GM12878 (cell line): ENCODE data around the gene JMY. TPM values are rescaled to one million over a fixed set of nuclear protein-coding genes. Genes with fewer than 3 reads are reported as not detected.
A peak's percentile ranks its signal among the peaks of the same experiment; 100 is the strongest.

Experiments
- BRCA1 ChIP-seq: IDR thresholded peaks from 2 replicates; pipeline ENCODE4 v1.6.1; 2011; ENCODE audit warnings: low read depth, low read length, improper control_type of control experiment
- CBFB ChIP-seq: IDR thresholded peaks from 2 replicates; pipeline ENCODE4 v1.6.1; 2016; ENCODE audit warnings: antibody characterized with exemption, low read depth
- CHD1 ChIP-seq: IDR thresholded peaks from 2 replicates; pipeline ENCODE4 v1.6.1; 2012; ENCODE audit warnings: low read depth, low read length, improper control_type of control experiment
- CREB1 ChIP-seq: IDR thresholded peaks from 2 replicates; pipeline ENCODE4 v1.6.1; 2012; ENCODE audit warnings: low read depth, mild to moderate bottlenecking, inconsistent platforms
- E2F4 ChIP-seq: IDR thresholded peaks from 2 replicates; pipeline ENCODE4 v1.6.1; 2012; ENCODE audit warnings: low read depth, low read length, improper control_type of control experiment
- FOXM1 ChIP-seq: IDR thresholded peaks from 2 replicates; pipeline ENCODE4 v1.6.1; 2012; ENCODE audit warnings: low read depth, mild to moderate bottlenecking, inconsistent platforms, low read length, moderate library complexity
- GATAD2B ChIP-seq: fragments of 450-650 bp; conservative IDR thresholded peaks from 2 replicates; pipeline ENCODE4 v1.6.1; 2017; ENCODE audit warnings: low read depth, mild to moderate bottlenecking, moderate library complexity
- MAX ChIP-seq: IDR thresholded peaks from 2 replicates; pipeline ENCODE4 v1.6.1; 2012; ENCODE audit warnings: low read depth, low read length, improper control_type of control experiment
- MTA3 ChIP-seq: IDR thresholded peaks from 2 replicates; pipeline ENCODE4 v1.6.1; 2012; ENCODE audit warnings: low read length, inconsistent platforms, borderline replicate concordance
- NR2F1 ChIP-seq: fragments of 450-650 bp; conservative IDR thresholded peaks from 2 replicates; pipeline ENCODE4 v1.6.1; 2017; ENCODE audit warnings: mild to moderate bottlenecking
- PAX8 ChIP-seq: fragments of 450-650 bp; IDR thresholded peaks from 2 replicates; pipeline ENCODE4 v1.6.1; 2017; ENCODE audit warnings: mild to moderate bottlenecking, moderate library complexity
- POU2F2 ChIP-seq: IDR thresholded peaks from 3 replicates; pipeline ENCODE4 v1.6.1; 2011; ENCODE audit warnings: low read depth, mild to moderate bottlenecking, low read length, borderline replicate concordance
- RCOR1 ChIP-seq: conservative IDR thresholded peaks from 2 replicates; pipeline ENCODE4 v1.6.1; 2012; ENCODE audit warnings: low read depth, low read length, improper control_type of control experiment
- RELA ChIP-seq: fragments of 450-650 bp; IDR thresholded peaks from 2 replicates; pipeline ENCODE4 v1.8.0; 2014; ENCODE audit warnings: borderline replicate concordance; ENCODE audit not compliant: partially characterized antibody
- RELB ChIP-seq: fragments of 450-650 bp; IDR thresholded peaks from 2 replicates; pipeline ENCODE4 v1.6.1; 2017; ENCODE audit warnings: low read depth, mild to moderate bottlenecking, moderate library complexity
- SP1 ChIP-seq: IDR thresholded peaks from one replicate; pipeline ENCODE4 v1.6.1; 2011; ENCODE audit warnings: low read depth, low read length
- SPI1 ChIP-seq: IDR thresholded peaks from 2 replicates; pipeline ENCODE4 v1.6.1; 2011; ENCODE audit warnings: low read depth, mild to moderate bottlenecking, low read length, moderate library complexity, borderline replicate concordance; ENCODE audit not compliant: insufficient read depth
- SREBF1 ChIP-seq: IDR thresholded peaks from 2 replicates; pipeline ENCODE4 v1.6.1; 2012; ENCODE audit warnings: mild to moderate bottlenecking, low read length
- STAT3 ChIP-seq: IDR thresholded peaks from 2 replicates; pipeline ENCODE4 v1.6.1; 2011; ENCODE audit warnings: low read depth, low read length, improper control_type of control experiment
- ZNF274 ChIP-seq: IDR thresholded peaks from one replicate; pipeline ENCODE4 v1.8.0; 2011; ENCODE audit not compliant: insufficient read length, insufficient read depth
- ZNF592 ChIP-seq: fragments of 450-650 bp; IDR thresholded peaks from 2 replicates; pipeline ENCODE4 v1.6.1; 2017; ENCODE audit warnings: mild to moderate bottlenecking, moderate library complexity
- polyA plus RNA-seq, 11 experiments: library from polyadenylated mRNA; depleted of rRNA in 4 of 11; unstranded in 6 of 11; stranded (reverse) in 5 of 11; fragments of >200 nt; fragmentation: Nextera tagmentation in 4 of 11; fragmentation: Illumina TruSeq in 1 of 11; extraction: Ambion mirVana in 4 of 11; extraction: Trizol in 1 of 11; gene quantifications; 1 replicate in 1 of 11; 2 replicates in 10 of 11; pipeline versions ENCODE4 v1.2.1 to v1.2.3, GENCODE V29; 2011 to 2016; ENCODE audit warnings: inconsistent platforms in 2 of 11, missing spikeins in 2 of 11, low read depth in 1 of 11
- total RNA-seq, 4 experiments: library from RNA; depleted of rRNA in 3 of 4; stranded (reverse); fragments of >200 nt in 3 of 4; fragmentation: Illumina TruSeq in 1 of 4; extraction: Trizol in 1 of 4; gene quantifications; 2 replicates each; pipeline versions ENCODE4 v1.2.1 to v1.2.3, GENCODE V29; 2013 to 2021

The JMY gene
- total and polyA plus RNA-seq, 10 of the 15 experiments (the other 5 are each of a cell fraction or from before 2014, with no cell fraction given), result 0.63 to 4.8 (median 2.4) TPM

- TF ChIP-seq POU2F2, result 0 out of 3 replicates have a peak, but pooled peaks have one; percentile 51
- no peak for TF ChIP-seq SPI1
- TF ChIP-seq RELB, result peak; percentile 97
- peak; percentile 83 for TF ChIP-seq CBFB
- peak; percentile 52; the same call in 1 of the 2 replicates for TF ChIP-seq CREB1
- TF ChIP-seq FOXM1, result peak; percentile 82
- no peak for TF ChIP-seq BRCA1
- peak; percentile 36 for TF ChIP-seq SP1
- no peak for TF ChIP-seq MAX
- no peak for TF ChIP-seq GATAD2B
- TF ChIP-seq CHD1, result no peak
- TF ChIP-seq E2F4, result no peak
- TF ChIP-seq NR2F1, result no peak
- no peak for TF ChIP-seq SREBF1
- TF ChIP-seq RELA, result no peak
- TF ChIP-seq RCOR1, result no peak
- 0 out of 2 replicates have a peak, but pooled peaks have one; percentile 35 for TF ChIP-seq MTA3
- no peak for TF ChIP-seq ZNF274
- TF ChIP-seq PAX8, result no peak
- no peak; the same call in 1 of the 2 replicates for TF ChIP-seq ZNF592
- TF ChIP-seq STAT3, result 0 out of 2 replicates have a peak, but pooled peaks have one; percentile 67
Observed at GRCh38 chr5:79229357-79230174, 6.4 kb upstream of the JMY start (continued).
